CD4-positive, alpha-beta T cell treated with Interleukin-6 for 4 hours (primary cell): Measurements from ENCODE around the gene DOCK4.

Experiments
- DNase-seq: peaks from one replicate; pipeline ENCODE4 v3.0.0-alpha.2; 2020; ENCODE audit warnings: mixed read lengths

Gene DOCK4

GRCh38 chr7:111796671-111797070 lies 409.5 kb downstream of the DOCK4 start:
- DNase-seq, result no peak

- no peak for DNase-seq
These were observed 416.3 kb downstream of the DOCK4 start for GRCh38 chr7:111789870-111790269.

GRCh38 chr7:111789048-111789320 lies 417.2 kb downstream of the DOCK4 start:
- no peak for DNase-seq

- DNase-seq, result no peak
These were observed 417.7 kb downstream of the DOCK4 start for GRCh38 chr7:111788286-111789047.

GRCh38 chr7:111787741-111788140 lies 418.5 kb downstream of the DOCK4 start:
- DNase-seq, result no peak

GRCh38 chr7:111787099-111787498 lies 419.1 kb downstream of the DOCK4 start:
- DNase-seq, result no peak

- DNase-seq, result no peak
These were observed 421.1 kb downstream of the DOCK4 start for GRCh38 chr7:111785076-111785475.

- DNase-seq, result no peak
These were observed 421.9 kb downstream of the DOCK4 start for GRCh38 chr7:111784296-111784695.

- no peak for DNase-seq
These were observed 422.3 kb downstream of the DOCK4 start for GRCh38 chr7:111783854-111784253.

GRCh38 chr7:111780527-111780926 lies 425.7 kb downstream of the DOCK4 start:
- no peak for DNase-seq

GRCh38 chr7:111775206-111775605 lies 431.0 kb downstream of the DOCK4 start:
- DNase-seq, result no peak

GRCh38 chr7:111772716-111773115 lies 433.5 kb downstream of the DOCK4 start:
- no peak for DNase-seq

- DNase-seq, result no peak
These were observed 434.6 kb downstream of the DOCK4 start for GRCh38 chr7:111771638-111772037.

GRCh38 chr7:111770116-111770515 lies 436.1 kb downstream of the DOCK4 start:
- DNase-seq, result no peak

- no peak for DNase-seq
These were observed 440.2 kb downstream of the DOCK4 start for GRCh38 chr7:111765751-111766643.

- no peak for DNase-seq
These were observed 442.9 kb downstream of the DOCK4 start for GRCh38 chr7:111763221-111763801.

- no peak for DNase-seq
These were observed 443.4 kb downstream of the DOCK4 start for GRCh38 chr7:111762799-111763198.

- no peak for DNase-seq
These were observed 444.0 kb downstream of the DOCK4 start for GRCh38 chr7:111762211-111762610.

GRCh38 chr7:111760043-111760442 lies 446.2 kb downstream of the DOCK4 start:
- no peak for DNase-seq

- no peak for DNase-seq
These were observed 447.9 kb downstream of the DOCK4 start for GRCh38 chr7:111758332-111758731.

GRCh38 chr7:111756687-111757178 lies 449.5 kb downstream of the DOCK4 start:
- DNase-seq, result no peak

- DNase-seq, result no peak
These were observed 450.8 kb downstream of the DOCK4 start for GRCh38 chr7:111755383-111755782.

- no peak for DNase-seq
These were observed 452.2 kb downstream of the DOCK4 start for GRCh38 chr7:111753968-111754367.
